Right lobe of liver (tissue), 4 donors: Measurements from ENCODE around the gene VDR.

Source experiments
- CTCF ChIP-seq, 4 donors: fragments of 200-600 bp in 3 of 4; fragments of 450-650 bp in 1 of 4; IDR thresholded peaks; one replicate each; pipeline versions ENCODE4 v1.5.1 to v1.8.0; 2016 to 2022; ENCODE audit warnings: antibody characterized with exemption in 4 of 4, mild to moderate bottlenecking in 2 of 4
- POLR2A ChIP-seq: fragments of 450-650 bp; IDR thresholded peaks from one replicate; pipeline ENCODE4 v1.6.1; 2017; ENCODE audit warnings: antibody characterized with exemption, mild to moderate bottlenecking
- donor health status: DM: no; HTN: no; CAD: no.
- donor health status: DM: no; HTN: no; CAD: no.
- donor health status: DM: no; HTN: yes; CAD: no.

GRCh38 chr12:47930634-47931033 is 25.8 kb upstream of the VDR start:
- TF ChIP-seq CTCF (IDR thresholded peaks at IDR 0.05) (no peak), POLR2A (no peak)
